ENCODE data around the gene NLGN4Y. TPM values are rescaled to one million over a fixed set of nuclear protein-coding genes. Genes with fewer than 3 reads are reported as not detected.

NLGN4Y gene
- total RNA-seq, 1 donor from 2014 or later, result 20.3 TPM

- DNase-seq (ENCODE audit: low read depth), result no peak
- no peak overlapping the region for H3K4me3 ChIP-seq (ENCODE audit: low read depth, low read length)
- TF ChIP-seq CTCF (conservative IDR thresholded peaks at IDR 0.05; ENCODE audit: low read depth, low read length), result no peak
Observed at GRCh38 chrY:14798010-14798409, 273.7 kb downstream of the NLGN4Y start.

- DNase-seq (ENCODE audit: low read depth), result no peak
- no peak for TF ChIP-seq CTCF (conservative IDR thresholded peaks at IDR 0.05; ENCODE audit: low read depth, low read length)
- H3K4me3 ChIP-seq (ENCODE audit: low read depth, low read length), result no peak overlapping the region
Observed at GRCh38 chrY:14801096-14801495, 276.8 kb downstream of the NLGN4Y start.

- DNase-seq (ENCODE audit: low read depth), result peak; percentile 15
- TF ChIP-seq CTCF (conservative IDR thresholded peaks at IDR 0.05; ENCODE audit: low read depth, low read length), result no peak
- no peak overlapping the region for H3K4me3 ChIP-seq (ENCODE audit: low read depth, low read length)
Observed at GRCh38 chrY:14802125-14802524, 277.8 kb downstream of the NLGN4Y start.

- no peak for DNase-seq (ENCODE audit: low read depth)
- no peak overlapping the region for H3K4me3 ChIP-seq (ENCODE audit: low read depth, low read length)
- TF ChIP-seq CTCF (conservative IDR thresholded peaks at IDR 0.05; ENCODE audit: low read depth, low read length), result no peak
Observed at GRCh38 chrY:14804041-14804440, 279.7 kb downstream of the NLGN4Y start.

- H3K4me3 ChIP-seq (ENCODE audit: low read depth, low read length), result no peak overlapping the region
- TF ChIP-seq CTCF (conservative IDR thresholded peaks at IDR 0.05; ENCODE audit: low read depth, low read length), result no peak
- DNase-seq (ENCODE audit: low read depth), result no peak
Observed at GRCh38 chrY:14818452-14818851, 294.1 kb downstream of the NLGN4Y start.

GRCh38 chrY:14822201-14822600 lies 297.9 kb downstream of the NLGN4Y start:
- H3K4me3 ChIP-seq (ENCODE audit: low read depth, low read length), result no peak overlapping the region
- no peak for TF ChIP-seq CTCF (conservative IDR thresholded peaks at IDR 0.05; ENCODE audit: low read depth, low read length)
- DNase-seq (ENCODE audit: low read depth), result no peak

GRCh38 chrY:14822906-14823305 lies 298.6 kb downstream of the NLGN4Y start:
- TF ChIP-seq CTCF (conservative IDR thresholded peaks at IDR 0.05; ENCODE audit: low read depth, low read length), result no peak

More at GRCh38 chrY:14822906-14823305, 298.6 kb downstream of the NLGN4Y start:
- DNase-seq (ENCODE audit: low read depth), result no peak
- no peak overlapping the region for H3K4me3 ChIP-seq (ENCODE audit: low read depth, low read length)

Measured in epithelial cell of proximal tubule (primary cell).